PC-9 (cell line): ENCODE measurements around the gene CA6.

ENCODE experiments used
- EZH2 ChIP-seq: fragments of 200-600 bp; sonication (generic); IDR thresholded peaks from 2 replicates; pipeline ENCODE4 v1.8.0; 2017; ENCODE audit warnings: antibody characterized with exemption, low read depth
- TF ChIP-seq, protein P1 (sequence below): fragments of 200-600 bp; sonication (generic); conservative IDR thresholded peaks from 2 replicates; pipeline ENCODE4 v1.6.1; 2017; ENCODE audit warnings: mixed run types, antibody characterized with exemption, mild to moderate bottlenecking, moderate library complexity

DNA sequence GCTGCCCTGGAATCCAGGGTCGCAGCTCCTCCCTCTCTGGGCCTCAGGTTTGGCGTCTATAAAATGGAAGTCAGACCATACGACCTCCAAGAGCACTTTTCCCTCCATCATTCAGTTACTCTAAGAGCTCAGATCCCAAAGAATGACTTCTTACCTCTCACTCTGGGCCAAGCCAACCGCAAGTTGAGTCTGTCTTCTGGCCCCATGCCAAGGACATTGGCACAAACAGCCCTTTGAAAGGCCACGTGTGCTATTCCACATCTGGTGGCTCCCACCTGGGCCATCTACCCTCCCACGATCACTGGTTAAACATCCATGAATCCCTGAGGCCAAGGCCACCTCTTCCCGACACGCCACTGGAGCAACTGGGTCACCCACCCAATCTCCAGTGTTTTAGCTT lies 68.2 kb downstream of the CA6 start:
- TF ChIP-seq, protein P1, sequence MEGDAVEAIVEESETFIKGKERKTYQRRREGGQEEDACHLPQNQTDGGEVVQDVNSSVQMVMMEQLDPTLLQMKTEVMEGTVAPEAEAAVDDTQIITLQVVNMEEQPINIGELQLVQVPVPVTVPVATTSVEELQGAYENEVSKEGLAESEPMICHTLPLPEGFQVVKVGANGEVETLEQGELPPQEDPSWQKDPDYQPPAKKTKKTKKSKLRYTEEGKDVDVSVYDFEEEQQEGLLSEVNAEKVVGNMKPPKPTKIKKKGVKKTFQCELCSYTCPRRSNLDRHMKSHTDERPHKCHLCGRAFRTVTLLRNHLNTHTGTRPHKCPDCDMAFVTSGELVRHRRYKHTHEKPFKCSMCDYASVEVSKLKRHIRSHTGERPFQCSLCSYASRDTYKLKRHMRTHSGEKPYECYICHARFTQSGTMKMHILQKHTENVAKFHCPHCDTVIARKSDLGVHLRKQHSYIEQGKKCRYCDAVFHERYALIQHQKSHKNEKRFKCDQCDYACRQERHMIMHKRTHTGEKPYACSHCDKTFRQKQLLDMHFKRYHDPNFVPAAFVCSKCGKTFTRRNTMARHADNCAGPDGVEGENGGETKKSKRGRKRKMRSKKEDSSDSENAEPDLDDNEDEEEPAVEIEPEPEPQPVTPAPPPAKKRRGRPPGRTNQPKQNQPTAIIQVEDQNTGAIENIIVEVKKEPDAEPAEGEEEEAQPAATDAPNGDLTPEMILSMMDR: no peak
- TF ChIP-seq EZH2: no peak
